ENCODE measurements around the gene MPP2.

DNA sequence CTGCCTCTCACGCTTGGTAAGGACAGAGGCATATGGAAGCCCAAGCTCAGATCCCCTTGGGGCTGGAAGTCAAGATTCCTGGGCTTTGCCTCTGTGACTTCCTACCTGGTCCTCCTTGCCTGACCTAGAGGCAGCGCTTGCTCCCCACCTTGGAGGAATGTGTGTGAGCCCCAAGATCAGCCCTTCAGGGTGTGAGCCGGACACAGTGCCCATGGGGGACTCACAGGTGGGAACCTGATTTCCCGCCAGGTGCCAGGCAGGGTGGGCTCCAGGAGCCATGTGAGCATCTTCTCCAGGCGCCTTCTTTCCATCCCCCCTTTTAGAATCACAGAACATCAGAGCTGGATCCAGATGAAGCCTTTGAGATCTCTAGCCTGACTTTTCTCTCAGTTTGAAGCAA, 50.2 kb downstream of the MPP2 start:
- TF ChIP-seq, protein P1, sequence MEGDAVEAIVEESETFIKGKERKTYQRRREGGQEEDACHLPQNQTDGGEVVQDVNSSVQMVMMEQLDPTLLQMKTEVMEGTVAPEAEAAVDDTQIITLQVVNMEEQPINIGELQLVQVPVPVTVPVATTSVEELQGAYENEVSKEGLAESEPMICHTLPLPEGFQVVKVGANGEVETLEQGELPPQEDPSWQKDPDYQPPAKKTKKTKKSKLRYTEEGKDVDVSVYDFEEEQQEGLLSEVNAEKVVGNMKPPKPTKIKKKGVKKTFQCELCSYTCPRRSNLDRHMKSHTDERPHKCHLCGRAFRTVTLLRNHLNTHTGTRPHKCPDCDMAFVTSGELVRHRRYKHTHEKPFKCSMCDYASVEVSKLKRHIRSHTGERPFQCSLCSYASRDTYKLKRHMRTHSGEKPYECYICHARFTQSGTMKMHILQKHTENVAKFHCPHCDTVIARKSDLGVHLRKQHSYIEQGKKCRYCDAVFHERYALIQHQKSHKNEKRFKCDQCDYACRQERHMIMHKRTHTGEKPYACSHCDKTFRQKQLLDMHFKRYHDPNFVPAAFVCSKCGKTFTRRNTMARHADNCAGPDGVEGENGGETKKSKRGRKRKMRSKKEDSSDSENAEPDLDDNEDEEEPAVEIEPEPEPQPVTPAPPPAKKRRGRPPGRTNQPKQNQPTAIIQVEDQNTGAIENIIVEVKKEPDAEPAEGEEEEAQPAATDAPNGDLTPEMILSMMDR (IDR thresholded peaks at IDR 0.05; ENCODE audit: poor library complexity) = no peak
- TF ChIP-seq EZH2 (IDR thresholded peaks at IDR 0.05; ENCODE audit: borderline replicate concordance) = no peak

All from hepatocyte (in vitro differentiated cells).